CD14-positive monocyte (primary cell): Measurements from ENCODE around the gene CYB5RL. TPM values are rescaled to one million over a fixed set of nuclear protein-coding genes. Genes with fewer than 3 reads are reported as not detected.
A peak's percentile ranks its signal among the peaks of the same experiment; 100 is the strongest.

Experiments used
- DNase-seq, 3 donors: peaks; one replicate each; pipeline ENCODE4 v3.0.0-alpha.2; 2011 to 2022
- H2AFZ ChIP-seq: 2 replicates; pipeline ENCODE4 v1.6.0; 2012; ENCODE audit warnings: mild to moderate bottlenecking, low read depth, low read length, inconsistent platforms; ENCODE audit not compliant: insufficient read depth, poor library complexity, severe bottlenecking
- H3K27ac ChIP-seq, 2 donors: 1 replicate in 1 of 2; 2 replicates in 1 of 2; pipeline ENCODE4 v1.5.1; 2012 to 2013; ENCODE audit warnings: low read length in 2 of 2, control low read depth in 1 of 2, inconsistent platforms in 1 of 2, low read depth in 1 of 2, mild to moderate bottlenecking in 1 of 2
- H3K27me3 ChIP-seq, 2 donors: one replicate each; pipeline versions ENCODE4 v1.6.0 to v1.6.1; 2011 to 2013; ENCODE audit warnings: low read length in 2 of 2; ENCODE audit not compliant: control insufficient read depth in 2 of 2, insufficient read depth in 2 of 2
- H3K36me3 ChIP-seq, 2 donors: replicated peaks in 1 of 2; 1 replicate in 1 of 2; 2 replicates in 1 of 2; pipeline versions ENCODE4 v1.5.1 to v1.6.1; 2012 to 2013; ENCODE audit warnings: low read length in 2 of 2, control low read depth in 1 of 2, inconsistent platforms in 1 of 2, mild to moderate bottlenecking in 1 of 2; ENCODE audit not compliant: insufficient read depth in 2 of 2, control insufficient read depth in 1 of 2
- H3K4me1 ChIP-seq, 2 donors: 1 replicate in 1 of 2; 2 replicates in 1 of 2; pipeline versions ENCODE4 v1.5.1 to v1.6.1; 2012 to 2013; ENCODE audit warnings: low read length in 2 of 2, control low read depth in 1 of 2, inconsistent platforms in 1 of 2, mild to moderate bottlenecking in 1 of 2, moderate library complexity in 1 of 2; ENCODE audit not compliant: insufficient read depth in 2 of 2, control insufficient read depth in 1 of 2
- H3K4me2 ChIP-seq: replicated peaks from 2 replicates; pipeline ENCODE3; 2012; ENCODE audit warnings: low read length, moderate library complexity, mild to moderate bottlenecking; ENCODE audit not compliant: poor library complexity, severe bottlenecking; ENCODE audit errors: extremely low read depth
- H3K4me3 ChIP-seq, 3 experiments: fragments of 200-600 bp in 1 of 3; sonication (generic) in 1 of 3; replicated peaks in 1 of 3; 1 replicate in 2 of 3; 2 replicates in 1 of 3; pipeline ENCODE4 v1.5.1; 2011 to 2013; ENCODE audit warnings: low read length in 3 of 3, mild to moderate bottlenecking in 3 of 3, control low read depth in 2 of 3, low read depth in 2 of 3, inconsistent platforms in 1 of 3, moderate library complexity in 1 of 3
- H3K79me2 ChIP-seq: 2 replicates; pipeline ENCODE4 v1.6.0; 2012; ENCODE audit warnings: mild to moderate bottlenecking, control low read depth, inconsistent platforms, low read length, moderate library complexity; ENCODE audit not compliant: insufficient read depth
- H3K9ac ChIP-seq: 2 replicates; pipeline ENCODE4 v1.6.0; 2017; ENCODE audit warnings: low read length, mild to moderate bottlenecking; ENCODE audit not compliant: insufficient read depth, poor library complexity, severe bottlenecking
- H3K9me3 ChIP-seq, 2 donors: replicated peaks in 1 of 2; 1 replicate in 1 of 2; 2 replicates in 1 of 2; pipeline versions ENCODE4 v1.5.1 to v1.6.1; 2012 to 2013; ENCODE audit warnings: low read length in 2 of 2, control low read depth in 1 of 2; ENCODE audit not compliant: control insufficient read depth in 1 of 2, insufficient read depth in 1 of 2
- H4K20me1 ChIP-seq: 2 replicates; pipeline ENCODE4 v1.6.0; 2012; ENCODE audit warnings: mild to moderate bottlenecking, low read length, control low read depth, moderate library complexity; ENCODE audit not compliant: insufficient read depth
- H3K27ac Mint-ChIP-seq, 7 donors: one replicate each; pipeline ENCODE4 v1.8.0; 2020; ENCODE audit warnings: mild to moderate bottlenecking in 7 of 7, mixed read lengths in 7 of 7, moderate library complexity in 6 of 7, inconsistent platforms in 2 of 7
- H3K27me3 Mint-ChIP-seq, 3 donors: one replicate each; pipeline ENCODE4 v1.8.0; 2021 to 2022; ENCODE audit warnings: low read depth in 3 of 3, mild to moderate bottlenecking in 3 of 3, mixed read lengths in 3 of 3, moderate library complexity in 3 of 3, inconsistent platforms in 1 of 3
- H3K36me3 Mint-ChIP-seq, 2 donors: one replicate each; pipeline ENCODE4 v1.8.0; 2020; ENCODE audit warnings: mixed read lengths in 2 of 2, inconsistent platforms in 1 of 2, mild to moderate bottlenecking in 1 of 2
- H3K4me1 Mint-ChIP-seq: one replicate; pipeline ENCODE4 v1.8.0; 2020; ENCODE audit warnings: mild to moderate bottlenecking, mixed read lengths
- H3K4me3 Mint-ChIP-seq, 2 donors: one replicate each; pipeline ENCODE4 v1.8.0; 2020; ENCODE audit warnings: mild to moderate bottlenecking in 2 of 2, mixed read lengths in 2 of 2, moderate library complexity in 1 of 2
- H3K9me3 Mint-ChIP-seq, 7 donors: one replicate each; pipeline ENCODE4 v1.8.0; 2020 to 2022; ENCODE audit warnings: mixed read lengths in 7 of 7, mild to moderate bottlenecking in 6 of 7, moderate library complexity in 6 of 7, inconsistent platforms in 2 of 7
- WGBS: methylation state at CpG from one replicate; pipeline ENCODE4 v1.1.5; 2013; ENCODE audit warnings: missing lambda C conversion rate; ENCODE audit not compliant: insufficient coverage; 5-methylcytosine and 5-hydroxymethylcytosine counted together
- intact Hi-C, 2 donors: fragments of 100-400 bp; cut with micrococcal nuclease; formaldehyde crosslinking; loops; one replicate each; pipeline versions ENCODE4 v1.15.0 to v1.15.1; 2023
- polyA plus RNA-seq, 3 donors: library from polyadenylated mRNA; depleted of rRNA in 1 of 3; unstranded in 2 of 3; stranded (reverse) in 1 of 3; fragments of 300-500 nt in 2 of 3; fragments of >200 nt in 1 of 3; fragmentation: Illumina TruSeq in 2 of 3; gene quantifications; 1 replicate in 2 of 3; 2 replicates in 1 of 3; pipeline ENCODE4 v1.2.3, GENCODE V29; 2012 to 2021
- TF ChIP-seq, protein P1 (sequence below): fragments of 200-600 bp; IDR thresholded peaks from one replicate; pipeline ENCODE4 v1.8.0; 2022; ENCODE audit warnings: antibody characterized with exemption, mild to moderate bottlenecking

CYB5RL gene
- polyA plus RNA-seq, 3 donors = 0.76 to 3.9 (median 1.5) TPM

GRCh38 chr1:54240741-54241335 lies 41.0 kb upstream of the CYB5RL start:
- Histone ChIP-seq H3K4me2 (no peak overlapping the region), H3K27ac (no peak overlapping the region), H4K20me1 (no peaks in the 10 kb centered on the region), H3K27me3 (no peaks in the 10 kb centered on the region), H3K4me3 (no peak overlapping the region), H3K9me3 (no peaks in the 10 kb centered on the region), H3K9ac (no peak overlapping the region), H3K79me2 (no peaks in the 10 kb centered on the region), H2AFZ (no peak overlapping the region), H3K36me3 (peaks cover 5 to 28% of the 10 kb centered on the region in 2 donors), H3K4me1 (peaks cover 21 to 22% of the 10 kb centered on the region in 2 donors)
- intact Hi-C loops = no loop called here
- WGBS = 93% methylated on average over 9 of the region's 12 CpGs
- Mint-ChIP-seq H3K36me3 (peaks cover 29 to 57% of the 10 kb centered on the region in 2 donors), H3K4me3 (no peak overlapping the region), H3K27me3 (peaks cover 0 to 1% (median 0%) of the 10 kb centered on the region in 3 donors), H3K4me1 (peaks cover 26% of the 10 kb centered on the region), H3K27ac (peak overlapping the region in 3 of 7 donors; percentile 36 to 54 (median 43)), H3K9me3 (no peaks in the 10 kb centered on the region)
- TF ChIP-seq, protein P1, sequence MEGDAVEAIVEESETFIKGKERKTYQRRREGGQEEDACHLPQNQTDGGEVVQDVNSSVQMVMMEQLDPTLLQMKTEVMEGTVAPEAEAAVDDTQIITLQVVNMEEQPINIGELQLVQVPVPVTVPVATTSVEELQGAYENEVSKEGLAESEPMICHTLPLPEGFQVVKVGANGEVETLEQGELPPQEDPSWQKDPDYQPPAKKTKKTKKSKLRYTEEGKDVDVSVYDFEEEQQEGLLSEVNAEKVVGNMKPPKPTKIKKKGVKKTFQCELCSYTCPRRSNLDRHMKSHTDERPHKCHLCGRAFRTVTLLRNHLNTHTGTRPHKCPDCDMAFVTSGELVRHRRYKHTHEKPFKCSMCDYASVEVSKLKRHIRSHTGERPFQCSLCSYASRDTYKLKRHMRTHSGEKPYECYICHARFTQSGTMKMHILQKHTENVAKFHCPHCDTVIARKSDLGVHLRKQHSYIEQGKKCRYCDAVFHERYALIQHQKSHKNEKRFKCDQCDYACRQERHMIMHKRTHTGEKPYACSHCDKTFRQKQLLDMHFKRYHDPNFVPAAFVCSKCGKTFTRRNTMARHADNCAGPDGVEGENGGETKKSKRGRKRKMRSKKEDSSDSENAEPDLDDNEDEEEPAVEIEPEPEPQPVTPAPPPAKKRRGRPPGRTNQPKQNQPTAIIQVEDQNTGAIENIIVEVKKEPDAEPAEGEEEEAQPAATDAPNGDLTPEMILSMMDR = no peak
- DNase-seq = no peak

GRCh38 chr1:54239631-54240031 lies 39.8 kb upstream of the CYB5RL start:
- WGBS = 100% methylated on average over 6 of the region's 10 CpGs
- TF ChIP-seq, protein P1 = no peak
- intact Hi-C loops = no loop called here
- H3K4me1 Mint-ChIP-seq = peaks cover 26% of the 10 kb centered on the region
- Histone ChIP-seq H3K79me2 (no peaks in the 10 kb centered on the region), H3K27me3 (no peaks in the 10 kb centered on the region), H3K4me3 (no peak overlapping the region), H3K4me1 (peaks cover 21 to 22% of the 10 kb centered on the region in 2 donors), H3K4me2 (no peak overlapping the region), H3K27ac (peak overlapping the region; percentile 30 to 74), H3K9ac (no peak overlapping the region), H4K20me1 (no peaks in the 10 kb centered on the region), H3K9me3 (no peaks in the 10 kb centered on the region), H3K36me3 (peaks cover 5 to 28% of the 10 kb centered on the region in 2 donors), H2AFZ (no peak overlapping the region)
- no peak for DNase-seq
- H3K27ac Mint-ChIP-seq = peak overlapping the region in 5 of 7 donors; percentile 38 to 87 (median 84)
- H3K9me3 Mint-ChIP-seq = no peaks in the 10 kb centered on the region
- peaks cover 28 to 59% of the 10 kb centered on the region in 2 donors for H3K36me3 Mint-ChIP-seq
- H3K4me3 Mint-ChIP-seq = no peak overlapping the region
- H3K27me3 Mint-ChIP-seq = peaks cover 0 to 1% (median 0%) of the 10 kb centered on the region in 3 donors
